ENCODE measurements around the gene TSPAN2. TPM values are rescaled to one million over a fixed set of nuclear protein-coding genes. Genes with fewer than 3 reads are reported as not detected.

The TSPAN2 gene
- total and polyA plus RNA-seq, 7 experiments from 2014 or later: 0.30 to 12.0 (median 4.3) TPM; not detected in 1

- intact Hi-C loops (cut with micrococcal nuclease): no loop called here
- peaks cover 0 to 7% (median 6%) of the 10 kb centered on the region in 5 donors for H3K36me3 Mint-ChIP-seq
- H3K9me3 ChIP-seq (ENCODE audit: control insufficient read depth in 2 of 3, low read length in 3 of 3): no peaks in the 10 kb centered on the region
- CTCF ChIA-PET: no interaction called here
- H3K27ac ChIP-seq (ENCODE audit: low read depth, low read length): no peak overlapping the region
- peaks cover 0 to 10% (median 0%) of the 10 kb centered on the region in 5 donors for H3K27me3 Mint-ChIP-seq
- no peak for DNase-seq
- POLR2A ChIA-PET: interaction anchor here (0.5 kb wide), 1 partner anchor 1275 kb away, joined by 3 read pairs; no protein-coding TSS in a partner anchor
- no peaks in the 10 kb centered on the region for H3K27me3 ChIP-seq (ENCODE audit: control insufficient read depth in 2 of 2, insufficient read depth in 2 of 2, low read length in 2 of 2)
- peaks cover 32 to 44% (median 37%) of the 10 kb centered on the region in 7 donors for H3K4me1 Mint-ChIP-seq
- no peak for ATAC-seq
- no peak overlapping the region for H3K4me3 Mint-ChIP-seq
- no peak overlapping the region for H3K4me3 ChIP-seq (ENCODE audit: low read length)
- H3K4me1 ChIP-seq (ENCODE audit: control insufficient read depth in 2 of 2, insufficient read depth in 2 of 2, low read length in 2 of 2): peaks cover 27% of the 10 kb centered on the region in 2 donors
- H3K9me3 Mint-ChIP-seq: peaks cover 0 to 7% (median 0%) of the 10 kb centered on the region in 11 donors
- H3K36me3 ChIP-seq (ENCODE audit: control insufficient read depth in 2 of 3, insufficient read depth in 3 of 3, low read length in 3 of 3): no peaks in the 10 kb centered on the region
- no peak overlapping the region for H3K27ac Mint-ChIP-seq
Measured at GRCh38 chr1:115059316-115059715, 30.0 kb downstream of the TSPAN2 start.

DNA sequence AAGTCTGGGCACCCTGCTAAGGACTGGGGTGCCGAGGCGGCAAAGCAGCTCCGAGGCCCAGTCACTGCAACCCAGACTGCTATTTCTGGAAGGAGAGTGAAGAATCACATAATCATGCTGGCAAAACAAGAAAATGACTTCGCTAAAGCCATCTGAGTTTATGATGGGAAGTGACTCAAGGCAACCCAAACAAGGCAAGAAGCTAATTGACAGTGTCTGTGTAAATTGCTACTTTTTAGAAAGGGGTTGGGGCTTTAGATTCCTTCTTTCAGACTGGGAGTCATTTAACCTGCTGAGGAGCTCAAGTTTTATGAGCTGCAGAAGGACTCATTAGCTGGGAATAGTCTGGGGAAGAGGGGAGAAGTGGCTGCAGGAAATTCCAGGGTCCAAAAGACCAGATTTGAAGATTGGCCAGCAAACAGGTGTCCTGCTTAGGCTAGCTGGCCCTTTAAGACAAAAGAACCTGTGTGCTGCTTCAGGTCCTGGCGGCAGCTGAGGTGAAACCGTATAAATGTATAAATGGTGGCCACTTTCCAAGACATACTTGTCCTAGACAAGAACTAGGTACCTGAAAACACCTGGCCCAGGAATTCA lies 31.5 kb downstream of the TSPAN2 start:
- no peak for ATAC-seq
- H3K36me3 ChIP-seq (ENCODE audit: control insufficient read depth in 2 of 3, insufficient read depth in 3 of 3, low read length in 3 of 3): no peaks in the 10 kb centered on the region
- ChIA-PET CTCF (interaction anchor here (0.9 kb wide), 1 partner anchor 80 kb away, joined by 3 read pairs; no protein-coding TSS in a partner anchor), POLR2A (interaction anchor here (0.9 kb wide), 1 partner anchor 41 kb away, joined by 3 read pairs; no protein-coding TSS in a partner anchor)
- H3K27me3 Mint-ChIP-seq: peaks cover 0 to 13% (median 0%) of the 10 kb centered on the region in 5 donors
- H3K4me3 Mint-ChIP-seq: no peak overlapping the region
- H3K4me1 ChIP-seq (ENCODE audit: control insufficient read depth in 2 of 2, insufficient read depth in 2 of 2, low read length in 2 of 2): peaks cover 17 to 18% of the 10 kb centered on the region in 2 donors
- no peak overlapping the region for H3K27ac Mint-ChIP-seq
- DNase-seq: no peak
- H3K9me3 Mint-ChIP-seq: no peaks in the 10 kb centered on the region
- peaks cover 0 to 6% (median 0%) of the 10 kb centered on the region in 5 donors for H3K36me3 Mint-ChIP-seq
- no peak overlapping the region for H3K27ac ChIP-seq (ENCODE audit: low read depth, low read length)
- no peaks in the 10 kb centered on the region for H3K27me3 ChIP-seq (ENCODE audit: control insufficient read depth in 2 of 2, insufficient read depth in 2 of 2, low read length in 2 of 2)
- peaks cover 17 to 31% (median 23%) of the 10 kb centered on the region in 7 donors for H3K4me1 Mint-ChIP-seq
- no peak overlapping the region for H3K4me3 ChIP-seq (ENCODE audit: low read length)
- no peaks in the 10 kb centered on the region for H3K9me3 ChIP-seq (ENCODE audit: control insufficient read depth in 2 of 3, low read length in 3 of 3)
- intact Hi-C loops (cut with micrococcal nuclease): no loop called here

DNA sequence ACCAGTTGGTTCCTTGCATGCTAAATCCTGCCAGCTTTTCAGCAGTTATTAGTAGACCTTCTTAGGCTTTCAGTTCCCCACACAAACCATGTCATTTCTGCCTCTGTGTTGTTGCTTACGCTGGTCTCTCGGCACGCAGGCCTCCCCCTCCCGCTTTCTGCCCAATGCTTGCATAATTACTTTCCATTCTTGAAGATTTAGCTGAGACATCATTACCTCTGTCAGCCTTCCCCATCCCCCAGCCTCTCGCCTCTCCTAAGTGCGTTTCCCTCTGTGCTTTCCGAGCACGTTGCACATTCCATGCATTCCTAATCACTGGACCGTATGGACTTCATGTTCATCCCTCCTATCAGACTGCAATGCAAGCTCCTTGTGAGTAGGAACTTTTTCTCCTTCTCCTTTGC lies 32.9 kb downstream of the TSPAN2 start:
- no peaks in the 10 kb centered on the region for H3K9me3 Mint-ChIP-seq
- H3K4me1 Mint-ChIP-seq: peaks cover 7 to 17% (median 10%) of the 10 kb centered on the region in 7 donors
- intact Hi-C loops (cut with micrococcal nuclease): no loop called here
- H3K4me3 ChIP-seq (ENCODE audit: low read length): no peak overlapping the region
- H3K27ac Mint-ChIP-seq: no peak overlapping the region
- no peak for ATAC-seq
- H3K36me3 Mint-ChIP-seq: peaks cover 0 to 6% (median 0%) of the 10 kb centered on the region in 5 donors
- no peak for DNase-seq
- no peaks in the 10 kb centered on the region for H3K9me3 ChIP-seq (ENCODE audit: control insufficient read depth in 2 of 3, low read length in 3 of 3)
- peaks cover 5 to 7% of the 10 kb centered on the region in 2 donors for H3K4me1 ChIP-seq (ENCODE audit: control insufficient read depth in 2 of 2, insufficient read depth in 2 of 2, low read length in 2 of 2)
- peaks cover 0 to 16% (median 0%) of the 10 kb centered on the region in 5 donors for H3K27me3 Mint-ChIP-seq
- H3K27me3 ChIP-seq (ENCODE audit: control insufficient read depth in 2 of 2, insufficient read depth in 2 of 2, low read length in 2 of 2): no peaks in the 10 kb centered on the region
- ChIA-PET CTCF (no interaction called here), POLR2A (no interaction called here)
- H3K4me3 Mint-ChIP-seq: no peak overlapping the region
- H3K27ac ChIP-seq (ENCODE audit: low read depth, low read length): no peak overlapping the region
- no peaks in the 10 kb centered on the region for H3K36me3 ChIP-seq (ENCODE audit: control insufficient read depth in 2 of 3, insufficient read depth in 3 of 3, low read length in 3 of 3)

DNA sequence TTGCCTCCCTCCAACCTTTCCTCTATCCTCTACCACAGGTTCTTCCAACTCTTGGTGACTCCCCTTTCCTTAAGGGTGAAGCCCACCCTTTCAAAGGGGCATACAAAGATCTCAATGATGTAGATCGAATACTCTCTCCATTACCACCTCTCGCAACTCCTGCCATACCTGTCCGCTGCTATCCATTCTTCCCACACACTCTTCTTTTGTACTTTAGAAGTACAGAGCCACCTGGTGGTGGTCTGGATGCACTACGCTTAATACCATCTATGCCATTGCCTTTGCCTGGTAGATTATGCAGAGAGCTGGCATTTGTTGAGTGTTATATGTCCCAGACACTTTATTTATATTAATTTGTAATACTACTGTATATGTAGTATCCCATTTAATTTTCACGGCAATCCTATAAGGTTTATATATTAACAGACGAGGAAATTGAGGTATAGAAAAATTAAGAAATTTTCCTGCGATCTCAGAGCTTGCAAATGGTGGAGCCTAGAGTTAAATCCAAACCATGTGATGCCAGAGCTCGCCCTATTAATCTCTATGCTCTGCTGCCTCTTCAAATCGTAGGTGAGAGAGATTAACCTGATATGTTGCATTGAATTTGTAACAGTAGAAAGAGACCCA lies 36.7 kb downstream of the TSPAN2 start:
- Histone ChIP-seq H3K27me3 (ENCODE audit: control insufficient read depth in 2 of 2, insufficient read depth in 2 of 2, low read length in 2 of 2) (no peaks in the 10 kb centered on the region), H3K4me3 (ENCODE audit: low read length) (no peak overlapping the region), H3K9me3 (ENCODE audit: control insufficient read depth in 2 of 3, low read length in 3 of 3) (no peaks in the 10 kb centered on the region), H3K4me1 (ENCODE audit: control insufficient read depth in 2 of 2, insufficient read depth in 2 of 2, low read length in 2 of 2) (no peaks in the 10 kb centered on the region), H3K36me3 (ENCODE audit: control insufficient read depth in 2 of 3, insufficient read depth in 3 of 3, low read length in 3 of 3) (no peaks in the 10 kb centered on the region), H3K27ac (ENCODE audit: low read depth, low read length) (no peak overlapping the region)
- DNase-seq (peak in 8 of 9 donors; percentile 18 to 58 (median 47)), ATAC-seq (peak; percentile 94)
- no peak overlapping the region for H3K27ac Mint-ChIP-seq
- no peaks in the 10 kb centered on the region for H3K36me3 Mint-ChIP-seq
- no peak overlapping the region for H3K4me3 Mint-ChIP-seq
- intact Hi-C loops (cut with micrococcal nuclease): loop anchor here (1.0 to 2.0 kb wide), 5 partner anchors 60 to 706 kb away; no protein-coding TSS in a partner anchor
- ChIA-PET POLR2A (interaction anchor here (1.2 kb wide), 2 partner anchors 14 to 47 kb away, joined by 5 to 6 read pairs; no protein-coding TSS in a partner anchor), CTCF (interaction anchor here (0.6 to 2.5 kb wide), 14 partner anchors 10 to 706 kb away, joined by 3 to 29 read pairs (median 4); no protein-coding TSS in a partner anchor)
- H3K4me1 Mint-ChIP-seq: peaks cover 0 to 5% (median 4%) of the 10 kb centered on the region in 7 donors
- no peaks in the 10 kb centered on the region for H3K9me3 Mint-ChIP-seq
- H3K27me3 Mint-ChIP-seq: peaks cover 0 to 12% (median 0%) of the 10 kb centered on the region in 5 donors

DNA sequence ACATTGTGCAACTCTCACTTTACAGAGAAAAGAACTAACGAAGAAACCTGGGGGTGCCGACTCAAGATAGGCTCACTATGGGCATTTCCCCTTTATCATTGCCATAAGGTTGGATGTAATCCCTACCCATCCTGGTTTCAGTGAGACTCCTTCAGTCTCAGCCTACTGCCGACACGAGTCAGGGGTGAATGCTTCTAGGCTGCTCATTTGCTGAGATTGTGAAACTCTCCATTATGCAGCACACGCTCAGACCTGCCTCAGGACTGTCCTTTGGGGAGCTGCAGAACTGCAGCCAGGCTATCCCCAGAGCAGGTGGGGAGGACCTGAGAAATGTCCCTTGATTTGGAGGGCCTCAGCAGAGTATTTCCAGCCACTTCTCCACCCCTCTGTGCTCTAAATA lies 37.5 kb downstream of the TSPAN2 start:
- no peaks in the 10 kb centered on the region for H3K27me3 ChIP-seq (ENCODE audit: control insufficient read depth in 2 of 2, insufficient read depth in 2 of 2, low read length in 2 of 2)
- Mint-ChIP-seq H3K27ac (no peak overlapping the region), H3K9me3 (no peaks in the 10 kb centered on the region), H3K36me3 (no peaks in the 10 kb centered on the region), H3K27me3 (peaks cover 0 to 12% (median 0%) of the 10 kb centered on the region in 5 donors), H3K4me1 (peaks cover 0 to 5% (median 4%) of the 10 kb centered on the region in 7 donors), H3K4me3 (no peak overlapping the region)
- H3K4me1 ChIP-seq (ENCODE audit: control insufficient read depth in 2 of 2, insufficient read depth in 2 of 2, low read length in 2 of 2): no peaks in the 10 kb centered on the region
- no peak overlapping the region for H3K27ac ChIP-seq (ENCODE audit: low read depth, low read length)
- H3K36me3 ChIP-seq (ENCODE audit: control insufficient read depth in 2 of 3, insufficient read depth in 3 of 3, low read length in 3 of 3): no peaks in the 10 kb centered on the region
- intact Hi-C loops (cut with micrococcal nuclease): loop anchor here (1.0 to 2.0 kb wide), 5 partner anchors 60 to 706 kb away; no protein-coding TSS in a partner anchor
- ATAC-seq: peak; percentile 24
- CTCF ChIA-PET: interaction anchor here (0.8 to 2.5 kb wide), 6 partner anchors 13 to 705 kb away, joined by 3 to 11 read pairs (median 5); no protein-coding TSS in a partner anchor
- no peak overlapping the region for H3K4me3 ChIP-seq (ENCODE audit: low read length)
- POLR2A ChIA-PET: no interaction called here
- H3K9me3 ChIP-seq (ENCODE audit: control insufficient read depth in 2 of 3, low read length in 3 of 3): no peaks in the 10 kb centered on the region
- DNase-seq: no peak

DNA sequence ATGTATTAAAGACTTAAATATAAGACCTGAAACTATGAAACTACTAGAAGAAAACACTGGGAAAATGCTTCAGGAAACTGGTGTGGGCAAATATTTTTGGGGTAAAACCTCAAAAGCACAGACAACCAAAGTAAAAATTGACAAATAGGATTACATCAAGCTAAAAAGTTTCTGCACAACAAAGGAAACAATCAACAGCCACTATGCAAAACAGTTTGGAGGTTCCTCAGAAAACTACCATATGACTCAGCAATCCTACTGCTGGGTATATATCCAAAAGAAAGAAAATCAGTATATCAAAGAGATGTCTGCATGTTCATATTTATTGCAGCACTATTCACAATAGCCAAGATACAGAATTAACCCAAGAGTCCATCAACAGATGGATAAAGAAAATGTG lies 42.6 kb downstream of the TSPAN2 start:
- ATAC-seq: no peak
- POLR2A ChIA-PET: no interaction called here
- Mint-ChIP-seq H3K27me3 (peaks cover 0 to 14% (median 0%) of the 10 kb centered on the region in 5 donors), H3K9me3 (peaks cover 0 to 12% (median 7%) of the 10 kb centered on the region in 11 donors), H3K4me1 (peaks cover 0 to 10% (median 0%) of the 10 kb centered on the region in 7 donors), H3K27ac (no peak overlapping the region), H3K36me3 (peaks cover 0 to 15% (median 5%) of the 10 kb centered on the region in 5 donors), H3K4me3 (no peak overlapping the region)
- intact Hi-C loops (cut with micrococcal nuclease): no loop called here
- DNase-seq: no peak
- CTCF ChIA-PET: no interaction called here
- Histone ChIP-seq H3K4me3 (ENCODE audit: low read length) (no peak overlapping the region), H3K36me3 (ENCODE audit: control insufficient read depth in 2 of 3, insufficient read depth in 3 of 3, low read length in 3 of 3) (no peaks in the 10 kb centered on the region), H3K27ac (ENCODE audit: low read depth, low read length) (no peak overlapping the region), H3K27me3 (ENCODE audit: control insufficient read depth in 2 of 2, insufficient read depth in 2 of 2, low read length in 2 of 2) (no peaks in the 10 kb centered on the region), H3K9me3 (ENCODE audit: control insufficient read depth in 2 of 3, low read length in 3 of 3) (peaks cover 0 to 6% (median 0%) of the 10 kb centered on the region in 3 experiments), H3K4me1 (ENCODE audit: control insufficient read depth in 2 of 2, insufficient read depth in 2 of 2, low read length in 2 of 2) (no peaks in the 10 kb centered on the region)
